G401.6 (cell line): ENCODE results near the gene CLCN1.

Source experiments
- FAIRE-seq: peaks from 2 replicates; lab custom pipeline; 2012; peaks lifted over from hg19 to GRCh38; lab: Jason Lieb, UNC

The CLCN1 gene

DNA sequence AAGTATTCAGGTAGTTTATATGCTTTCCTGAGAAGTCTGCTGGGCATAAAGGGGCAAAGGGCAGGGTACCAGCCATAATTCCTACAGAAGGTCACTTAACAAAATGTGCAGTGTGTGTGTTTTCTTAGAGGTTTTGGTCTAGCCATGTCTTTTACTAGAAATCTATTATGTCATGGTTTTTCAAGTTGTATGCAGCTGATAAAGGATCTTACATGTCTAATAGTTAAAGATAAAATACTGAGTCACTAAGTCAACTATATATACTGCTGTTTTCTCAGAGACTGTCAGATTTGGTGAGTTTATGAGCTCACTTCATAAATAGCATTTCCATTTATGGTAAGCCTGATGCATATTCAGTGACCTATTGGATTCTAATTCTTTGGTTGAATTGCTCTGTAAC, 20.0 kb upstream of the CLCN1 start:
- no peak for FAIRE-seq

DNA sequence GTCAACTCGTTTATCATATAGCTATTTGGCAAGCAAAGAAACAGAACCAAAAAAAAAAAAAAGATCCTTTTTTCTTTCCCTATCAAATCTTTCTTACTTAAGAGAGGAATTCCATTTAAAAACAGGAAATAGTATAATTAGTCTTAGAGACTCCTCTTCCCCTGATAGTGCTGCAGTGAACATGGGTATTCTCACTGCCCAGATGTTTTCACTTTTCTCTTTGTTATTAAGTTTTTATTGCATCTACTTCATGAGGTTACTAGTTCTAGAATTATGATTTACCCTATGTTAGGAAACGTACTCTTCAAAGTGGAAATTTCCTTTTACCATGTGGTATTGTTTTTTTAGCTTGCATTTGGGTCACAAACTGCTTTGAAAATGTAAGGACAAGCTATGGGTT, 19.2 kb upstream of the CLCN1 start:
- no peak for FAIRE-seq

DNA sequence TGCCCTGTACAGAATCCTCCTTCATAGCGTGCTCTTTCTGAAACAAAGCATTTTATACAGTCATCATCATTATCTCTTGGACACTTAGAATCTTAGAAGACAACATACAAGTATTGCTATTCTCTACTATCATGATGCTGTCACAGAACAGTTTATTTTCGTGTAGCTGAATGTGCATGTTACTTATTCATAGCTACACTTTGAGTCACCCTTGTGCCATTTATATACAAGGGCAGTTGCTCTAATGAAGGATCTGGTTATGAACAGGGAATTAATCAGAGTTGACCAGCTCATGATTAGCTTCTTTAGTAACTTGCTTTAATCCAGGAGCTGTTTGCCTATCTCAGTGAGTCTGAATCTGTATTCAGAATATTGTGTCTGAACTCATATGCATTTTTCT, 16.6 kb upstream of the CLCN1 start:
- FAIRE-seq, result no peak

DNA sequence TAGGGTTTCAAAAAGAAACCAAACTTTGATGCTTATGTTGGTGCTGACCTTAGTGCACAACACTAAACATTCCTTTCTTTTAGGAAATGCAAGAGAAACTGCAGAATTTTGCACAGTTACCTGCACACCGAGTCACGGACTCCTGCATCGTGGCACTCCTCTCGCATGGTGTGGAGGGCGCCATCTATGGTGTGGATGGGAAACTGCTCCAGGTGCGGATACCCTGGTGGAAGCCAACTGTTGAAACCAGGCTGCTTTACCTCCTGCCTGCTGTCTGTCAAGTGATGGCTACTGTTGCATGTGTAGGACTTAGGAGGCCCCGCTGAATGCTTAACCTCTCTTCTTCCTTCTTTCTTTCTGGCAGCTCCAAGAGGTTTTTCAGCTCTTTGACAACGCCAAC, 16.1 kb upstream of the CLCN1 start:
- no peak for FAIRE-seq

DNA sequence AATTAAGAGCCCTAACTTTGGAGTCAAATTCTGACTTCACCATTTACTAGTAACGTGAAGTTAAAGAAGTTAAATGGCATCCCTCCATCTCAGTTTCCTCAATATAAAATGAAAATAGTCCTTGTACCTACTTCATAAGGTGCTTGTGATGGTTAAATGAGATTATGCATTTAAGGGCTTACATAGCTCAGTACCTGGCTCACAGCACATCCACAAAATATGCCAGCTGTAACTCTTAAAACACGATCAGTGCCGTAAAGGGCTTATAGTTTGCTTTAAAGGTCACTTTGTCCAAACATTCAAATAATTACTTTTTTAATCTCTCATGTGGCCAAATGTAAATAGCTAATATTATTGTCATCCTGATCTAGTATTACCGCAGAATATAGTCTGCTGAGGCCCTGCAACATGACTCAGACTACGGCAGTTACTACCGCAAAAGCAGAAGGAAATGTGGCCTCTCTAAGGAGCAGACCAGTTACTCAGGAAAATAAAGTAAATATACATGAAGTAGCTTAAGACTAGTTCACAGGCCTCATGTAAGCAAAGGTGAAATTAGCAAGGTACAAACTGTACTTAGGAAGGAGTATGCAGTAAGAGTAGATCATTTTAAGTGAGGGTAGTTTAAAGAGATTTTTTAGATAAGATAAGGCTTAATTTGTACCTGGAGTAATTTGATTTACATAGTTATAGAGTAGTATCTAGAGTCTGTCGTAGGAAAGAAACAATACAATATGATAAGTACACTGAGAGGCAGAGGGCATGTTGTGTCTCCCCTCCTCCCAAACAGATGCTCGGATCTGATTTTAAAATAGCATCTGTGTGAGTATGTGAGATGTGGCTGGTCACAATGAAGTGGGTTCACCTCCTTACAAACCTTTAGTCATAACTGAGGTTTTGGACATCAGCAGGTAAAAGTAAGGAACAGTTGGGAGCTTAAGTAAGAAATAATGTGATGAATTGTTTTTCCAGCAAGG, 14.7 kb upstream of the CLCN1 start:
- no peak for FAIRE-seq

DNA sequence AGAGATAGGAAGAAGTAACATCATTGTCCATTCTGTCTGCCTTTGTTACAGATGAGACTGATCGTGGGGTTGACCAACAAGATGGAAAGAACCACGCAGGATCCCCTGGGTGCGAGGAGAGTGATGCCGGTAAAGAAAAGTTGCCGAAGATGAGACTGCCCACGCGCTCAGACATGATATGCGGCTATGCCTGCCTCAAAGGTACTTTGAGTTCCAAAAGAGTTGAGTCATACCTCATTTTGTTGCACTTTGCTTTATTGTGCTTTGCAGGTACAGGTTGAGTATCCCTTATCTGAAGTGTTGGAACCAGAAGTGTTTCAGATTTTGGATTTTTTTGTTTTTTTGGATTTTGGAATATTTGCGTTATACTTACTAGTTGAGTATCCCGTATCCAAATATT, 12.2 kb upstream of the CLCN1 start:
- FAIRE-seq, result no peak

DNA sequence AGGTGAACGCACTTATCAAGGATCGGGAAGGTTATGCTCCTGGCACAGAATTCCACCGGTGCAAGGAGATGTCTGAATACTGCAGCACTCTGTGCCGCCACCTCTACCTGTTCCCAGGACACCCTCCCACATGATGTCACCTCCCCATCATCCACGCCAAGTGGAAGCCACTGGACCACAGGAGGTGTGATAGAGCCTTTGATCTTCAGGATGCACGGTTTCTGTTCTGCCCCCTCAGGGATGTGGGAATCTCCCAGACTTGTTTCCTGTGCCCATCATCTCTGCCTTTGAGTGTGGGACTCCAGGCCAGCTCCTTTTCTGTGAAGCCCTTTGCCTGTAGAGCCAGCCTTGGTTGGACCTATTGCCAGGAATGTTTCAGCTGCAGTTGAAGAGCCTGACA, 11.0 kb upstream of the CLCN1 start:
- FAIRE-seq, result no peak

DNA sequence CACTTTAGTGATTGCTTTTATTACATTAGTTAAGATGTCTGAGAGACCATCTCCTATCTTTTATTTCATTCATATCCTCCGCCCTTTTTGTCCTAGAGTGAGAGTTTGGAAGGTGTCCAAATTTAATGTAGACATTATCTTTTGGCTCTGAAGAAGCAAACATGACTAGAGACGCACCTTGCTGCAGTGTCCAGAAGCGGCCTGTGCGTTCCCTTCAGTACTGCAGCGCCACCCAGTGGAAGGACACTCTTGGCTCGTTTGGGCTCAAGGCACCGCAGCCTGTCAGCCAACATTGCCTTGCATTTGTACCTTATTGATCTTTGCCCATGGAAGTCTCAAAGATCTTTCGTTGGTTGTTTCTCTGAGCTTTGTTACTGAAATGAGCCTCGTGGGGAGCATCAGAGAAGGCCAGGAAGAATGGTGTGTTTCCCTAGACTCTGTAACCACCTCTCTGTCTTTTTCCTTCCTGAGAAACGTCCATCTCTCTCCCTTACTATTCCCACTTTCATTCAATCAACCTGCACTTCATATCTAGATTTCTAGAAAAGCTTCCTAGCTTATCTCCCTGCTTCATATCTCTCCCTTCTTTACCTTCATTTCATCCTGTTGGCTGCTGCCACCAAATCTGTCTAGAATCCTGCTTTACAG, 10.4 kb upstream of the CLCN1 start:
- no peak for FAIRE-seq

DNA sequence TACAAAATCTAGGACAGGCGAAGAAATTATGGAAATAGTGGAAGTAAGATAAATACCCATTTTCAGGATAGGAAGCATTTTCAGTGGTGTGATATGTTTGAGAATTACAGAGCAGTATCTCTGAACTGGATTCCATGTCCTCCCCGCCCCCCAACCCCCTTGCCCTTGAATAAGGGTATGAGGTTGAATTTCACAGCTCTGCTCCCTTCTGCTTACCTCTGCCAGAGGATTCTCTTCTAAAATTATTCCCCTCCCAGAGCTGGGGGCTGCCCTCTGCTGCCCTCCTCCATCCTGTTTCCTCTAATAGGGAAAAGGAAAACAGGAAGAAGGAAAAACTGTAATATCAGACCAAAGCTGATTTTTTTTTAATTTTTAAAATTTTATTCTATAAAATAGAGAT, 7.3 kb upstream of the CLCN1 start:
- FAIRE-seq, result no peak

DNA sequence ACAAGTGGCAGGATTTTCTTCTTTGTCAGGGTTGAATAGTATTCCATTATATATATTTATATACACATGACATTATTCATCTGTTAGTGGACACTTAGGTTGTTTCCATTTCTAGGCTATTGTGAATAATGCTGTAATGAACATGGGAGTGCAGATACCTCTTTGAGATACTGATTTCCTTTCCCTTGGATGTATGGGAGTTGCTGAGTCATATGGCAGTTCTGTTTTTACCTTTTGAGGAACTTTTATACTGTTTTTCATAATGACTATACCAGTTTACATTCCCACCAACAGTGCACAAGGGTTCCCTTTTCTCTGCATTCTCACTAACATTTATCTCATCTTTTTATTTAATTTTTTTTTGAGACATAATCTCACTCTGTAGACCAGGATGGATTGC, 1.8 kb upstream of the CLCN1 start:
- FAIRE-seq, result no peak

DNA sequence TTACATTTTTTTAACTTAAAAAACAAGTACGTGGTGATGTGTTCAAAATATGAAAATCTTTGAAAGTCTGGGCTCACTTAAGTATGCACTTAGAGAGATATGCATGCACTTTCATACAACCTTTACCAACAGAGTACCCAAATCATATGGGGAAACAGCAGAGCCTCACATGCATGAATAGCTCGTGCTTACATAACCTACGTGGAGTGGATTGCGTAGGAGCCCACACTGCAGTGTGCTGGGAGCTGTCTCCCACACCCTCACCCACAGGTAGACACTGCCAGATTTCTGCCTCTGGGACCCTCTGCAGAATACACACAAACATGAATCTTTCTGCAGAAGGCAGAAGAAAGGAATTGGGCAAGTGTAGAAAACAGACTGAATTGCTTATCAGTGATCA, 581 bp downstream of the CLCN1 start:
- FAIRE-seq, result no peak

DNA sequence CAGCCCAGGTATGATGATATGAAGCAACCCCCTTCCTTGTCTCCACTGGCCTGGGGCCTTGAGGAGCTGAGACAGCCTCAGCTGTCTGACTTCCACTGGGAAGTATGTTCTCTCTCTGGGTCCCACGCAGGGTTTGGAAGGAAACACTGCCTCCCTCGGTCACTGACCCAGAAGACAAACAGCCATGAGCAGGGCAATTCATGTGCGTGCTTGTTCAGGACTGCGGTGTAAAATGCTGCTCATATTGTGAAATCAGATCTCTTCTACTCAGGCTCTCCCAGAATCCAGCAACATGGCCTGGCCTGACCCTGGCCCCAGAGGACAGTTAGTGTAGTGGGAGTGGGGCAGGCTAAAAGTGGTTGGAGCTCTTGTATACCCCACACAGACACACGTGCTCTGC, 2.8 kb downstream of the CLCN1 start:
- FAIRE-seq, result no peak

DNA sequence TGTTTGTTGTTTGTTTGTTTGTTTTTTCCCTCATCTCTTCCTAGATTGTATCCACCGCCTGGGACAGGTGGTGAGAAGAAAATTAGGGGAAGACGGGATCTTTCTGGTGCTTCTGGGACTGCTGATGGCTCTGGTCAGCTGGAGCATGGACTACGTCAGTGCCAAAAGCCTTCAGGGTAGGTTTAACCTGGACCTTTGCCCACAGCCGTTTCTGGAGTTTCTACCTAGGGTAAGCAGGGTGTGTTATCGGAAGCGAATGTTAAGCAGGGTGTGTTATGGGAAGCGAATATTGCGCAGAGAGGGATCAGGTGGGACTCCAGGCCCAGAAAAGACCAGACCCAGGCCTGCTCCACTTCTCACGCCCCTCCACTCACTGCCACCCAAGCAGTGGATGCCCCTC, 4.7 kb downstream of the CLCN1 start:
- no peak for FAIRE-seq

DNA sequence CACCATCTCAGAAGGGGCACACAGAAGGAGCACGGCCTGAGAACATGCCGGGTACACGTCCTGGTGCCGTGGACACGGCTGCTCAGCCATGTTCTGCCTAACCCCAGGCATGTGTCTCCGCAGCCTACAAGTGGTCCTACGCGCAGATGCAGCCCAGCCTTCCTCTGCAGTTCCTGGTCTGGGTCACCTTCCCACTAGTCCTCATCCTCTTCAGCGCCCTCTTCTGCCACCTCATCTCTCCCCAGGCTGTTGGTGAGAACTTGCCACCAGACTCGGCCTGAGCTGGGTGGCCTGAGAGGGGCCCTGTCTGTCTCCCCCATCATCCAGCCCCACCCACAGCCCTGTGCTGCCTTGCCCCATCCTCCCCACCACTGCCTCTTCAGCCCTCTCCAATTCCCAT, 5.3 kb downstream of the CLCN1 start:
- FAIRE-seq, result no peak

DNA sequence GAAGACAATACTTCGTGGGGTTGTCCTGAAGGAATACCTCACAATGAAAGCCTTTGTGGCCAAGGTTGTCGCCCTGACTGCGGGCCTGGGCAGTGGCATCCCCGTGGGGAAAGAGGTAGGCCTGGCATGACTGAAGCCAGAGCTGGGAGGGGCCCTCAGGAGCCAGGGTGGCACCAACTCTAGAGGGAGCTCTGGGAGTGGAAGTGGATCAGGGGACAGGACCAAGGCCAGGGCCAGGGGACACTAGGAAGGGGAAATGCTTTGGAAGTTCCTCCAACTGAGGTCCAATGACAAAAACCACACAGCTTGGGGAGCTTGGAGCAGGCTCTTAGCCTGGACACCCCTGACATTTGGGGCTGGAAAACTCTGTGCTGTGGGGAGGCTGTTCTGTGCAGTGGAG, 5.8 kb downstream of the CLCN1 start:
- FAIRE-seq, result no peak

DNA sequence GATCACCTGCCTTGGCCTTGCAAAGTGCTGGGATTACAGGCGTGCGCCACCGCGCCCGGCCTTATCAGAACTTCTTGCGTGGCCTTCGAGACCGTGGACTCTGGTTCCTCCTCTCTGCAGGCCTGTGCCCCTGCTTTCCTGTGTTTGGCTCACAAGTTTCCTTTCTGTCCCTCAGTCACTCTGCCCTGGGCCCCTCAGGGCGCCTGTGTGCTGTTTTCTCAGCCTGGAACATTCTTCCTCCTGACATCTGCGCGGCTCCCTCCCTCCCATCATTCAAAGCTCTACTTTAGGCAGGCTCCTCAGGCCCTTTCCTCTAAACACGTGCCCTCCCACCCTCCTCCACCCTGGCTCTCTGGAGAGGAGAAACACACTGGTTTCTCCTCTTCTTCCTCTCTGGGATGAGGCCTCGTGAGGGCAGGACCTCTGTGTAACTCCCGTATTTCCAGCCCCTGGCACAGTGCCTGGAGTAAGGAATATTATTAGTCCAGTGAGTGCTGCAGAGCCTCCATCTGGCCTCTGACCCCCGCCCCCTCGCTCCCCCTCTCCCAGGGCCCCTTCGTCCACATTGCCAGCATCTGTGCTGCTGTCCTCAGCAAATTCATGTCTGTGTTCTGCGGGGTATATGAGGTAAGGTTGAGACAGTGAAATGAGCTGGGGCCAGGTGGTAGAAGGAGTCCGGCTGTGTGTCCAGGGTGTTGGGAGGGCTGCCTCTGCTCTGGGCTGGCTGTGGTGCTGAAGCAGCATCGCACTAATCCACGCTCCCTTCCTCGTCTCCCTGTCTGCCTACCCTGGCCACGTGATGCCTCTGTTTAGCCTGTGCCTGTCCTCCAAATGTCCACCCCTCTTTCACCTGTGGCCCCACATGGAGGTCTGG, 7.1 kb downstream of the CLCN1 start:
- FAIRE-seq, result no peak

DNA sequence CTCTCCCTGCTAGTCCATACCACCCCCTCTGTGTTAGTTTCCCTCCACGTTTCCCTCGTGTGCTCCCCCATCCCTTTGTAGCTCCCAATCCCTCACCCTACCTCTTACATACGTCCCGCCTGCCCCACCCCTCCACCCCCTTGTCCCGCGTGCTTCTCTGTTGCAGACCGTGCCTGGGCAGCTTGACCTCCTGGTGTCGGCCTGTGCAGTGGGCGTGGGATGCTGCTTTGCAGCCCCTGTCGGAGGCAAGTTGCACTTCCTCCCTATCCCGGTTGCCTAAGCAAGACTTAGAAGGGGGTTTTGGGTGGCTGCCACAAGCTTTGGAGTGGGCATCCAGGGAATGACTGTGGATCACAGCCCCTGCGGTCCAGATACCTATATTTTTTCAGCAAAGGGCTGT, 7.7 kb downstream of the CLCN1 start:
- FAIRE-seq, result no peak

DNA sequence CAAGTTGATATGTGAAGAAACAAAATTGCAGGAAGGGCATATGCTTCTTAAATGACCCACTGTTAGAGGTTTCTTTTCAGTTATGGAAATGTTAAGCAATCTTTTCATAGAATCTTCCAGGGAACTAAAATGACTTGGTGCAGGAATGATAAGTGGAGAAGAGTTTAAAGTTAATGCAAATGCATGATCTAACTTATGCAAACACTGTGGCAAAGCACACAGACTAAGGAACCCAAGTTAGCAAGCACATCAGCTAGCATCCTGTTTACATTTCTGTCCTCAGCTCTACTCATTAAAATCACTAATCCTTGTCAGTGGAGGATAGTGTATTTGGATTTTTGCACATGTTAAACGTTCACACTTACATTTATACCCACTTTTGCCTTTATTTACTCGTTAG, 9.3 kb downstream of the CLCN1 start:
- FAIRE-seq, result no peak

DNA sequence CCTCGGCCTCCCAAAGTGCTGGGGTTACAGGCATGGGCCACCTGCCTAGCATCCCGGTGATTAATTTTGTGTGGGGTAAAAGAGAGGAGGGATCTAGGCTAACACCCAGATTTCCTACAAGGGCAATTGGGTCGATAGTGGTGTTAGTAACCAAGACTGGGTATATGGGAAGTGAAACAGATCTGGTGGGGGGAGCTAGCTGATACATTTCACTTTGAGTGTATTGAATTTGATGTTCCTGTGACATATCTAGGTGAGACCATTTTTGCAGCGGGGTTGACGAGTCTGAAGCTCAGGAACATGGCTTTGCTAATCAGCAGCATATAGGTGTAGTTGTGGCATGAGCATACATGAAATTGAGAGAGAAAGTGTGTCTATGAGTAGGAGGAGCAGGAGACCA, 12.0 kb downstream of the CLCN1 start:
- FAIRE-seq, result no peak

DNA sequence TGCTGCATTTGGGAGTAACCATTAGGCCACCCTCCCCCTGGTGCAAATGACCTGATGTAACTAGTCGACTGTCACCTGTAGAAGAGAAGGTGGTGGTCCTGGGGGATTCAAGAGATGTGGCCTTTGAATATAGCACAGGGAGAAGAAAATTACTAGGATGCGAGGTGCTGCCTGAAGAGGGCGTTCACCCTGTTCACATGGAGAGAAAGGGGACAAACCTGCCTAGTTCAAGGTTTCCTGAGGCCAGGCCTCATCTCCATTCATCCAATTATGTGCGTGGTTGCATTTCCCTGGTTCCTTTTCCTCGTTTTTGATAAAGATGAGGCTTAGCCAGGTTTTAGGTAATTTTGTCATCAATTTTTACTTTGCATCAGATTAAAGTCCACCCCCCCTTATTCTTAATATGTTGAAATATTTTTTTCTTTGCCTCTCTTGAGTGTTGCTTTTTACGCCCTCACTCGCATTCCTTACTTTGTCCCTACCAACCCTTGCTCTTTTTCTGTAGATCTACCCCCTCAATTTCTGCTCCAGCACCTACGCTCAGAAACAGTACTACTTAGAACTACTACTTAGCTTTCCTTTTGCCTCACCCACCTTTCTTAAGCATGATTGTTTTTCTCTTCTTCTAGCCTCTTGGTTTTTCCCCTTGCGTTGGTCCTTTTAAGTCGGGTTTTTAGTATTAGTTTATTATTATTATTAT, 13.7 kb downstream of the CLCN1 start:
- no peak for FAIRE-seq

DNA sequence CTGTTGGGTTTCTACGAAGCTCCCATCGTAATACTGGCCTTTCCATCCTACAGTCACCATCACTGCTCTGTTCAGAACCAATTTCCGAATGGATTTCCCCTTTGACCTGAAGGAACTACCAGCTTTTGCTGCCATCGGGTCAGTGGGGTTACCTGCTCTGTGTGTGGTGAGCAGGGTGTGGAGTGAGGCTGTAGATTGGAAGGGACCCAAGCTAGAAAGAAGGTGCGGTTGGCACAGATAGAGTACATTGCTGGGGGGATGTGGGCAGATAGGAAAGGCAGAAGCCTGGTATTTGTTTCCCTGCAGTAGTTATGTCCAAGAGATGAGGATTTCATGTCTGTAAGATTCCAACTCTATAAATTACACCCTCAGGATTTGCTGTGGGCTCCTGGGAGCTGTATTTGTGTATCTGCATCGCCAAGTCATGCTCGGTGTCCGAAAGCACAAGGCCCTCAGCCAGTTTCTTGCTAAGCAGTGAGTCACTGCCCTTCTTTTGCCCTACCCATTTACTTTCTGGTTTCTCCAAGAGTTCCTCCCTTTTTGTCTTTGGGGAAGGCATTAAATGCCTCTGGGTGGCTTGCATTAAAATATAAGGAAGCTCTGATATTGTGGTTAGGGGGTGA, 15.4 kb downstream of the CLCN1 start:
- no peak for FAIRE-seq

DNA sequence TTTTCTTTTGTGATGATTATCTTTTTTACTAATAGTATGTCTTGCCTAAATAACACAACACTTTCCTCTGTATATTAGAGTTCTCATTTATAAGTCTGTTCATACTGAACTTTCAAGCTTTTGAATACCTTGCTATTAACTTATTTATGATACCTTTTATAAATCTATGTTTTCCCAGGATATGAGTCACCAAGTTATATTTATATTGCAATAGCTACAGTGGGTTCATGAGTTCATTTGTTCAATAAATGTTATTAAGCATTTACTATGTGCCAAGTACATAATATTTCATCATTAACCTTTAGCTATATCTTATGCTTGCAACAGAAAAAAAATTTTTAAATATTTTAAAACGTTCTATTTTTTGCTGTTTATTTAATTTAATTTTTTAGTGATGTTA, 18.3 kb downstream of the CLCN1 start:
- no peak for FAIRE-seq
